ENCODE results near the gene SIX3.

- no peak for TF ChIP-seq EZH2 (IDR thresholded peaks at IDR 0.05; ENCODE audit: borderline replicate concordance, insufficient read depth, low read depth, low read length, poor library complexity, severe bottlenecking)
- TF ChIP-seq, protein P1, sequence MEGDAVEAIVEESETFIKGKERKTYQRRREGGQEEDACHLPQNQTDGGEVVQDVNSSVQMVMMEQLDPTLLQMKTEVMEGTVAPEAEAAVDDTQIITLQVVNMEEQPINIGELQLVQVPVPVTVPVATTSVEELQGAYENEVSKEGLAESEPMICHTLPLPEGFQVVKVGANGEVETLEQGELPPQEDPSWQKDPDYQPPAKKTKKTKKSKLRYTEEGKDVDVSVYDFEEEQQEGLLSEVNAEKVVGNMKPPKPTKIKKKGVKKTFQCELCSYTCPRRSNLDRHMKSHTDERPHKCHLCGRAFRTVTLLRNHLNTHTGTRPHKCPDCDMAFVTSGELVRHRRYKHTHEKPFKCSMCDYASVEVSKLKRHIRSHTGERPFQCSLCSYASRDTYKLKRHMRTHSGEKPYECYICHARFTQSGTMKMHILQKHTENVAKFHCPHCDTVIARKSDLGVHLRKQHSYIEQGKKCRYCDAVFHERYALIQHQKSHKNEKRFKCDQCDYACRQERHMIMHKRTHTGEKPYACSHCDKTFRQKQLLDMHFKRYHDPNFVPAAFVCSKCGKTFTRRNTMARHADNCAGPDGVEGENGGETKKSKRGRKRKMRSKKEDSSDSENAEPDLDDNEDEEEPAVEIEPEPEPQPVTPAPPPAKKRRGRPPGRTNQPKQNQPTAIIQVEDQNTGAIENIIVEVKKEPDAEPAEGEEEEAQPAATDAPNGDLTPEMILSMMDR (IDR thresholded peaks at IDR 0.05) = no peak
Observed at GRCh38 chr2:44945676-44946371, 4.3 kb downstream of the SIX3 start.

All from B cell (primary cell).